ENCODE data around the gene GAREM1. TPM values are rescaled to one million over a fixed set of nuclear protein-coding genes. Genes with fewer than 3 reads are reported as not detected.

Gene GAREM1
- total and polyA plus RNA-seq, 2 of the 8 experiments (the other 6 are each of a cell fraction or from before 2014, with no cell fraction given): 3.6 to 9.2 TPM

DNA sequence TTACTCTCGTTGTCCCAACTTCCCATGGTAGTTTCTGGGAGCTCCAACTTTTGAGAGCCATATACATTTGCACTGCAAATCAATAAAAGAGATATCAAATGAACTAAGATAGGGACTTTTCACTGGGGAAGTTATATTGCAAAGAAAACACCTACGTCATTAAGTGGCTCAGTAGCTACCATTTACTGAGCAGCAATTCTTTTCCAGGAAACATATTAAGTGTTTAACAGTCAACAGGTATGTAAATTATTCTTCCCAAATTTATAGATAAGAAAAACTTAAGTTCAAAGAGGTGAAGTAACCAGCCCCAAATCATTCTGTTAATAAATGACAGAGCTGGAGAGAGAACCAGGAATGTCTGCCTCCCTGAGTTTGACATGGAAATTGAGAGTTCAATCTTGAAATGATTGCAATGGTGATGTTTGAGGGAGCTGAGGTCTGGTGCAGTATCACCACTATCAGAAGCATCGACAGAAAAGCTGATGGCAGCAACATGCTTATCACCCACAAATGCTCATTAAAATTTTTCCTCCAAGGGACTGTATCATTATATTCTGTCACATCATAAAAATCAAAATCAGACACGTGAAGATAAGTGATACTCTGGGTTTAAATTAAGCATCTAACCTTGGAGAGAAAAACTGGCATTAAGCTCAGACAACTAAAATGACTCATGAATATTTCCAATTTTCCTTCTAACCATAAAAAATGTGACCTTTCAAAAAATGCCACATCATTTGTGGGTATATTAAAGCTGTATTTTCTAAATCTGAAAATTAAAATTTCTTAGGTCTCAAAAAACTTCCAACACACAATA, 43.4 kb downstream of the GAREM1 start (continued):
- TF ChIP-seq CHD7 (IDR thresholded peaks at IDR 0.05; ENCODE audit: insufficient replicate concordance, low read length) (no peak), CBX5 (IDR thresholded peaks at IDR 0.05; ENCODE audit: low read depth, low read length) (no peak), TBP (IDR thresholded peaks at IDR 0.05; ENCODE audit: low read depth, low read length) (no peak), ATF3 (IDR thresholded peaks at IDR 0.05; ENCODE audit: insufficient read depth, low read depth, low read length) (no peak), SP2 (IDR thresholded peaks at IDR 0.05; ENCODE audit: low read length) (no peak), POLR2AphosphoS5 (IDR thresholded peaks at IDR 0.05; ENCODE audit: low read depth, low read length) (no peak), CHD2 (IDR thresholded peaks at IDR 0.05; ENCODE audit: low read length) (no peak), CEBPB (IDR thresholded peaks at IDR 0.05; ENCODE audit: low read depth, low read length) (no peak), KDM5A (IDR thresholded peaks at IDR 0.05; ENCODE audit: low read length) (no peak), BCL11A (IDR thresholded peaks at IDR 0.05; ENCODE audit: low read depth in 2 of 2, low read length in 2 of 2) (no peak)

Data from H1 (cell line).